Small intestine (tissue), 7 donors: ENCODE results near the gene OSBPL3. TPM values are rescaled to one million over a fixed set of nuclear protein-coding genes. Genes with fewer than 3 reads are reported as not detected.

Experiments
- DNase-seq, 2 donors: peaks; one replicate each; pipeline versions ENCODE4 v3.0.0 to v3.0.0-alpha.2; 2013
- FAIRE-seq: peaks from 2 replicates; lab custom pipeline; 2012; peaks lifted over from hg19 to GRCh38; lab: Jason Lieb, UNC
- H3K27ac ChIP-seq, 3 donors: one replicate each; pipeline ENCODE4 v1.5.1; 2013; ENCODE audit warnings: low read length in 2 of 3, mild to moderate bottlenecking in 2 of 3, control low read depth in 1 of 3, inconsistent platforms in 1 of 3, low read depth in 1 of 3, moderate library complexity in 1 of 3
- H3K27me3 ChIP-seq, 3 donors: one replicate each; pipeline ENCODE4 v1.6.1; 2013; ENCODE audit warnings: low read length in 3 of 3, inconsistent platforms in 1 of 3; ENCODE audit not compliant: control insufficient read depth in 3 of 3, insufficient read depth in 3 of 3
- H3K36me3 ChIP-seq, 3 donors: one replicate each; pipeline ENCODE4 v1.6.1; 2013; ENCODE audit warnings: low read length in 3 of 3, inconsistent platforms in 1 of 3, low read depth in 1 of 3, mild to moderate bottlenecking in 1 of 3, moderate library complexity in 1 of 3; ENCODE audit not compliant: control insufficient read depth in 3 of 3, insufficient read depth in 2 of 3
- H3K4me1 ChIP-seq, 3 donors: one replicate each; pipeline ENCODE4 v1.6.1; 2013; ENCODE audit warnings: low read length in 2 of 3, inconsistent platforms in 1 of 3, low read depth in 1 of 3, mild to moderate bottlenecking in 1 of 3, moderate library complexity in 1 of 3; ENCODE audit not compliant: control insufficient read depth in 3 of 3, insufficient read depth in 2 of 3
- H3K4me3 ChIP-seq, 3 donors: one replicate each; pipeline ENCODE4 v1.5.1; 2013; ENCODE audit warnings: low read length in 3 of 3, control low read depth in 1 of 3, inconsistent platforms in 1 of 3, low read depth in 1 of 3, mild to moderate bottlenecking in 1 of 3, moderate library complexity in 1 of 3
- H3K9me3 ChIP-seq, 2 donors: one replicate each; pipeline ENCODE4 v1.6.1; 2013; ENCODE audit warnings: low read depth in 1 of 2, low read length in 1 of 2; ENCODE audit not compliant: control insufficient read depth in 2 of 2, insufficient read depth in 1 of 2
- WGBS, 3 donors: extraction: QIAGEN DNeasy Blood & Tissue Kit; methylation state at CpG; one replicate each; pipeline ENCODE4 v1.1.7; 2013; 5-methylcytosine and 5-hydroxymethylcytosine counted together
- polyA plus RNA-seq, 4 donors: library from polyadenylated mRNA; stranded (reverse) in 3 of 4; unstranded in 1 of 4; fragments of 200-250 nt in 3 of 4; fragments of 120-200 nt in 1 of 4; gene quantifications; one replicate each; pipeline versions ENCODE4 v1.2.1 to v1.2.3, GENCODE V29; 2013
- donor health status: healthy with polysubstance abuse.
- donor health status: control.
- donor health status: control.
- donor health status: Bipolar disorder and iron deficiency.
- donor health status: healthy.

OSBPL3 gene
- polyA plus RNA-seq, 4 donors, result 5.0 to 25.3 (median 14.7) TPM

DNA sequence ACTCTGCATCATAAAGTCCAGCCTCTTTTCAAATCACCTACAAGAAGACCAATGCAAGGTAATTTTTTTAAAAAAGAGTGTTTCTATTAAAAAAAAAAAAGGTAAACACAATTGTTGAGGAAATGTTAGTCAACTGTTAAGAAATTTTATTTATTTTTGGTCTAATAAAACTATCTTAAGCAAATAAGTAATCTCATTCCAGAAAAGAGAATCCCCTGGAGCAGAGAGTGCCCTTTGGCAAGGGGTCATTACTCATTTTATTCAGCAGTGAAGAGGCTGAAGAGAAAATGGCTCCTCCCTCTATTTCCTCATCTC, 159.3 kb downstream of the OSBPL3 start:
- no peaks in the 10 kb centered on the region for H3K27me3 ChIP-seq
- DNase-seq (no peak), FAIRE-seq (no peak)
- no peaks in the 10 kb centered on the region for H3K9me3 ChIP-seq
- H3K4me1 ChIP-seq, result peaks cover 5 to 21% (median 14%) of the 10 kb centered on the region in 3 donors
- no peak overlapping the region for H3K4me3 ChIP-seq
- peaks cover 0 to 18% (median 0%) of the 10 kb centered on the region in 3 donors for H3K36me3 ChIP-seq
- peak overlapping the region; percentile 55 to 79 (median 74) for H3K27ac ChIP-seq

DNA sequence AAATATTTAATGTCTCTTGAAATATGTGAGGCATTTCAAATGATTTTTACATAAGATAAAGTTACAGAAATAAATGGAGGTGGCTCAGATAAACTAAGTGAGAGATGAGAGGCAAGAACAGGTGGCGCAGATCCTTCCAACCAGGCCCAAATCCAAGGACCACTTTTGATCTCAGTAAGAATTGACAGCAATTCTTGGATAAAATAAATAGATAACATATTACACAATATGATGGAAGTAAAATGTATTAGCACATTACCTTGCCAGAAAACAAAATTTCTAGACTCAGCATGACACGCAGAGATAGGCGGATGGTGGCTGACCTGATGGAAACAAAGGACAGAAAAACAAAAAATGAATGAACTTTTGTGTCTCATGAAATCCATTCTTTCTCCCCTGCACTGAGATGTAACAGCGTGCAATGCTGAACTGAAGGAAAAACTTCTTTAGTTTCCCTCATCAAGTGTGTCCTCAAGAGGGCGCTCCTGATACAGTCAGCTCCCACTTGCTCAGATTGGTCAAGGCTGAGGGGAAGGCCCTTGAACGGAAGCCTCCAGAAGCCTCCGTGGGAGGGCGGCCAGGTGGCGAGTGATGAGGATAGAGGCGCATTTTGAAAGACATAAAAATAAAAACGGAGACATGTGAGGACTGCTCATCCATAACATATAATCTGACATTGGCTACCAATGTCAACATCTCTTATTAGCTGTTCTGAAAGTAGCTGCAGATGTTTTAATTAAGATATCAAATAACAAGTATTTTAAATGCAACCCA, 159.9 kb downstream of the OSBPL3 start:
- peak overlapping the region in 2 of 3 donors; percentile 16 to 40 for H3K27ac ChIP-seq
- peaks cover 5 to 18% (median 12%) of the 10 kb centered on the region in 3 donors for H3K4me1 ChIP-seq
- WGBS, 3 donors, result 17 to 19% (median 18%) methylated on average over 11 of the region's 11 CpGs
- peaks cover 0 to 21% (median 0%) of the 10 kb centered on the region in 3 donors for H3K36me3 ChIP-seq
- H3K27me3 ChIP-seq, result no peaks in the 10 kb centered on the region
- peak; percentile 91 for DNase-seq
- no peak overlapping the region for H3K4me3 ChIP-seq
- FAIRE-seq, result no peak
- H3K9me3 ChIP-seq, result no peaks in the 10 kb centered on the region

DNA sequence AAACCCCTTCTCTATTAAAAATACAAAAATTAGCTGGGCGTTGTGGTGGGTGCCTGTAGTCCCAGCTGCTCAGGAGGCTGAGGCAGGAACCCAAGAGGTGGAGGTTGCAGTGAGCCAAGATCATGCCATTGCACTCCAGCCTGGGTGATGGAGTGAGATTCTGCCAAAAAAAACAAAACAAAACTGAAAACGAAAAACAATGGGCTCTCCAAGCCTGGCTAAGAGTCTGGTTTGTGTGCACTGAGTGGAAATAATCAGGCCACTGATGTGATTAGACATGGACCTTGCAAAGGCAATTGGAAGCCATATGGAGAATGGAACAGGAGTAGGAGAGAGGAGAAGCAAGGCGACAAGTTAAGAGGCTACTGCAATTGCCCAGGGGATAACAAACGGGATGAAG, 162.6 kb downstream of the OSBPL3 start:
- H3K4me3 ChIP-seq, result no peak overlapping the region

DNA sequence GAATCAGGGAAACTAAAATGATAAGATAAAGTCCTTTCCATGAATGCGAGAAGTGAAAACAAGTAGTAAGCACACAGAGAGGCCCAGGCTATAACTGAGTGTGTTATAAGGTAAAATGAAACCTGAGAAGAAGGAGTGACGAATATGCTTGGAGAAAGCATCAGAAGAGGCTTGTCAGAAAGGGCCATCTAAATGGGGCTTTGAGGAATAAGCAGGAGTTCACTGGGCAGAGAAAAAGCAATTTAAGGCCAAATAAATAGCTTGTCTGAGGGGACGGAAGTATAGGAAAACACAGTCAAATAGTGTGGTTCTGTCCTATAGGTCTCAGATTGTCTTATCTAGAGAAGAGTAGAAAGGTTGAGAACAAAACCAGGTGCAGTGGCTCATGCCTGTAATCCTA, 163.1 kb downstream of the OSBPL3 start:
- no peak for FAIRE-seq
- no peak overlapping the region for H3K4me3 ChIP-seq
- peaks cover 0 to 27% (median 0%) of the 10 kb centered on the region in 3 donors for H3K36me3 ChIP-seq
- DNase-seq, result no peak
- WGBS, 3 donors, result 94 to 98% (median 96%) methylated on average over 3 of the region's 3 CpGs
- no peaks in the 10 kb centered on the region for H3K9me3 ChIP-seq
- H3K27ac ChIP-seq, result no peak overlapping the region
- peaks cover 2 to 10% (median 3%) of the 10 kb centered on the region in 3 donors for H3K4me1 ChIP-seq
- no peaks in the 10 kb centered on the region for H3K27me3 ChIP-seq

More for the DNA sequence above, 162.6 kb downstream of the OSBPL3 start:
- Histone ChIP-seq H3K9me3 (no peaks in the 10 kb centered on the region), H3K4me1 (peaks cover 2 to 10% (median 4%) of the 10 kb centered on the region in 3 donors), H3K27me3 (no peaks in the 10 kb centered on the region), H3K27ac (no peak overlapping the region), H3K36me3 (peaks cover 0 to 27% (median 0%) of the 10 kb centered on the region in 3 donors)
- FAIRE-seq (no peak), DNase-seq (no peak)
- 70 to 91% (median 79%) methylated on average over 4 of the region's 4 CpGs for WGBS, 3 donors

DNA sequence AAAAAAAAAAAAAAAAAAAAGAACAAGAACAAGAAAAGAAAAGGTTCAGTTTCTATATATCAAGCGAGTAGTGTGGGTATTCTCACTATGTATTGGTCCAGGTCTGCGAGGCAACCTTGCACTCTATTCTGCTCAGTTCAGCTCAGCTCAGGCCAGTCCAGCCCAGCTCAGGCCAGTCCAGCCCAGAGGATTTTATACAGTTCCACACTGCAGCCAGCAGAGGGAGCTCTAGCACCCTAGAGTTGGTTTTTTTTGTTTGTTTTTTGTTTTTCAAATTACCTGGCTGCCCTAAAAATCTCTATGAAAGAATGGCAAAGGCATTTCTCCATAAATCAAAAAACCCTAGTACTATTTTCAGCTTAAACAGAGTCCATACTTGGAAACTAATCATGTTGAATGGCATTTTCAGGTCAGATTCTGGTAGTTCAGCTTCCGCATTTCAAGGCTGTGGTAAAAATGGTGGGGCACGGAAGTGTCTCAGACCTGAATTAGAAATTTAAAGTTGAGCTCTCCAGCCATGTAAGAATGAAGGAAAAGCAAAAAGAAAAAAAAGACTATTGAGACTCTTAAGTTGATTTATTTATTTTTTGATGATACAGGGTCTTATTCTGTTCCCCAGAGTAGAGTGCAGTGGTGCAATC, 167.6 kb downstream of the OSBPL3 start:
- Histone ChIP-seq H3K27me3 (no peaks in the 10 kb centered on the region), H3K36me3 (peaks cover 0 to 40% (median 2%) of the 10 kb centered on the region in 3 donors)
- FAIRE-seq, result no peak

DNA sequence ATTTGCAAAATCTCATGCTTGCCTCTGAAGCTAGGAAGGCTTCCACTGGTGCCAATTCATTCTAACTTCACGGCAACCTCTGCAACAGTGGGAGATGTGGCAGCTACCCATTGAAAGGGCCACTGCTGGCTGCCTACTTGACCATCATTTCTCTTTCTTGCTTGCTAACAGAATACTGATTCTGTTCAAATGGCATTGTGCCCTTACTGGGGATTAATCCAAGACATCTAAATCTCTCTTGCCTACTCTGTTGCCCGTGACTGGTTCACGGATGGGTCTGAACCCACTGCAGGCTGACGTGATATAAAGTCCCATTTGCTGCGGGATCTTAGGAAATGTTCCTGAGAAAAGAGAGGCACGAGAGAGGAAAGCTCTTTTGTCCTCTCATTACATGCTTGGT, 171.5 kb downstream of the OSBPL3 start:
- Histone ChIP-seq H3K27me3 (no peaks in the 10 kb centered on the region), H3K27ac (no peak overlapping the region), H3K4me1 (no peaks in the 10 kb centered on the region), H3K36me3 (peaks cover 7 to 28% (median 8%) of the 10 kb centered on the region in 3 donors), H3K9me3 (no peaks in the 10 kb centered on the region), H3K4me3 (no peak overlapping the region)
- 91 to 96% (median 94%) methylated on average over 6 of the region's 6 CpGs for WGBS, 3 donors
- no peak for FAIRE-seq
- no peak for DNase-seq

More for the DNA sequence above, 167.6 kb downstream of the OSBPL3 start:
- WGBS, 3 donors, result 45 to 59% (median 58%) methylated on average over 4 of the region's 4 CpGs
- no peak overlapping the region for H3K27ac ChIP-seq
- H3K9me3 ChIP-seq, result no peaks in the 10 kb centered on the region
- no peak overlapping the region for H3K4me3 ChIP-seq
- H3K4me1 ChIP-seq, result no peaks in the 10 kb centered on the region
- peak; percentile 63 to 65 for DNase-seq

DNA sequence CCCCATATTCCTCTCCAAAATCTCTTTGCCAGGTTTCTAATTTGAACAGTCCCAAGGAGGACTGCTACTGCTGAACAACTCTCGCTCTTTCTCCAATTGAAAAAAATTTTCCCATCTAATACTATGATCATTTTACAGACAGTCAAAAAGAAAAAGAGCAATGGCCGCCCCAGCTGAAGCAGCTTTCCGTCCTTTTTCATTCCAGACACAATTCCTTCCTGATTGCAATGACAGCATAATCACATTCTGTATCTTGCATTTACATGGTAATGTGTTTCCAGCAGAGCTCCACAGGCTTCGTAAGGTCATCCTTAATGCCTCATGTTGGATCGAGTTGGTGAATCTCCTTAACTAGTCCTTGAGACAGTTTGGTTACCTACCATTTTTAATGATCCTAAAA, 177.7 kb downstream of the OSBPL3 start:
- DNase-seq (no peak), FAIRE-seq (no peak)
- H3K27me3 ChIP-seq, result peaks cover 0 to 1% (median 0%) of the 10 kb centered on the region in 3 donors
- no peak overlapping the region for H3K27ac ChIP-seq
- no peak overlapping the region for H3K4me3 ChIP-seq
- WGBS, 3 donors, result 96 to 98% (median 96%) methylated on average over 5 of the region's 5 CpGs
- no peaks in the 10 kb centered on the region for H3K9me3 ChIP-seq
- H3K36me3 ChIP-seq, result peaks cover 5 to 16% (median 8%) of the 10 kb centered on the region in 3 donors
- no peaks in the 10 kb centered on the region for H3K4me1 ChIP-seq

DNA sequence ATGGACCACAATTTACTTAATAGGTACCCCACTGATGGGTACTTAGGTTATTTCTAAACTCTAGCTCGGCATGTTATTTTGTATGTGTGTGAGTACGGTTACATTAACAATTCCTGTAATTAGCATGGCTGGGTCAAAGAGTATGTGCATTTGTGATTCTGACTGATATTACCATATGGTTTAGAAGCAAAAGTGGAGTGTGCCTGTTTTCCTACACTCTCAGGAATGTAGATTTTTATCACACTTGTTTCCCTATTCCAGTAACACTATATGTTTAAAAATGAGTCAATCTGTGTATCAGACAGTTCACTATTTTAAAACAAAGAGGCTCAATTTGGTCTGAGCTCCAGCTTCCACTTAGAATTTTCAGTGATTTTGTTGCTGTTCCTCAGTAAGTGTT, 178.1 kb downstream of the OSBPL3 start:
- Histone ChIP-seq H3K27ac (no peak overlapping the region), H3K9me3 (no peaks in the 10 kb centered on the region), H3K4me3 (no peak overlapping the region), H3K27me3 (peaks cover 0 to 1% (median 0%) of the 10 kb centered on the region in 3 donors), H3K36me3 (peaks cover 5 to 17% (median 8%) of the 10 kb centered on the region in 3 donors), H3K4me1 (no peaks in the 10 kb centered on the region)
- DNase-seq (no peak), FAIRE-seq (no peak)
- WGBS, 3 donors, result 96 to 100% (median 100%) methylated on average over 2 of the region's 2 CpGs
